GM23338 (cell line): Measurements from ENCODE around the gene UAP1. TPM values are rescaled to one million over a fixed set of nuclear protein-coding genes. Genes with fewer than 3 reads are reported as not detected.
A peak's percentile ranks its signal among the peaks of the same experiment; 100 is the strongest.
"Not testable (repeated sequence)": the region's sequence is repeated elsewhere in the genome, so short reads cannot be mapped to it uniquely, and the experiment has no call there.

Experiments used
- ATAC-seq: fragments of 200-7000 bp; cut with Tn5 transposase; 3 replicates; pipeline ENCODE4 v1.9.1; 2020
- DNase-seq: peaks from one replicate; pipeline ENCODE4 v3.0.0-alpha.2; 2015; ENCODE audit warnings: low spot score
- H2AFZ ChIP-seq: fragments of 200-600 bp; sonication (generic); 2 replicates; pipeline ENCODE4 v1.8.0; 2016; ENCODE audit warnings: antibody characterized with exemption, mild to moderate bottlenecking, moderate library complexity
- H3F3A ChIP-seq: fragments of 200-600 bp; sonication (generic); replicated peaks from 2 replicates; pipeline ENCODE4 v1.8.0; 2017; ENCODE audit warnings: antibody characterized with exemption, mixed run types, low read depth
- H3K27ac ChIP-seq: fragments of 200-600 bp; sonication (generic); 2 replicates; pipeline ENCODE4 v1.6.1; 2016; ENCODE audit warnings: low read depth
- H3K27me3 ChIP-seq: fragments of 200-600 bp; sonication (generic); 2 replicates; pipeline ENCODE4 v1.8.0; 2016; ENCODE audit warnings: mild to moderate bottlenecking, mixed run types, moderate library complexity; ENCODE audit not compliant: insufficient read depth
- H3K36me3 ChIP-seq: fragments of 200-600 bp; sonication (generic); 2 replicates; pipeline ENCODE4 v1.8.0; 2016; ENCODE audit warnings: mild to moderate bottlenecking; ENCODE audit not compliant: insufficient read depth
- H3K4me1 ChIP-seq: fragments of 200-600 bp; sonication (generic); 2 replicates; pipeline ENCODE4 v1.8.0; 2016; ENCODE audit warnings: mild to moderate bottlenecking, moderate library complexity; ENCODE audit not compliant: insufficient read depth
- H3K4me2 ChIP-seq: fragments of 200-600 bp; sonication (generic); 2 replicates; pipeline ENCODE4 v1.7.1; 2017; ENCODE audit warnings: mixed run types
- H3K4me3 ChIP-seq: fragments of 200-600 bp; sonication (generic); 2 replicates; pipeline ENCODE4 v1.6.1; 2016; ENCODE audit warnings: mixed run types
- H3K79me2 ChIP-seq: fragments of 200-600 bp; sonication (generic); replicated peaks from 2 replicates; pipeline ENCODE4 v1.8.0; 2017; ENCODE audit warnings: mild to moderate bottlenecking; ENCODE audit not compliant: insufficient read depth
- H3K9me2 ChIP-seq: fragments of 200-600 bp; sonication (generic); 2 replicates; pipeline ENCODE4 v1.8.0; 2017; ENCODE audit not compliant: insufficient read depth
- H4K20me1 ChIP-seq: fragments of 200-600 bp; sonication (generic); replicated peaks from 2 replicates; pipeline ENCODE4 v1.8.0; 2017; ENCODE audit warnings: mild to moderate bottlenecking; ENCODE audit not compliant: insufficient read depth
- H3K27ac Mint-ChIP-seq: 2 replicates; pipeline ENCODE4 v1.8.0; 2020; ENCODE audit warnings: inconsistent platforms, mild to moderate bottlenecking, moderate library complexity, mixed read lengths
- H3K27me3 Mint-ChIP-seq: 3 replicates; pipeline ENCODE4 v1.8.0; 2022; ENCODE audit warnings: low read depth, mild to moderate bottlenecking, moderate library complexity, mixed read lengths, inconsistent platforms; ENCODE audit not compliant: insufficient read depth, poor library complexity
- H3K36me3 Mint-ChIP-seq: 3 replicates; pipeline ENCODE4 v1.8.0; 2021; ENCODE audit warnings: low read depth, mild to moderate bottlenecking, inconsistent platforms, moderate library complexity, mixed read lengths
- H3K4me1 Mint-ChIP-seq: 3 replicates; pipeline ENCODE4 v1.8.0; 2020; ENCODE audit warnings: mild to moderate bottlenecking, inconsistent platforms, mixed read lengths
- H3K4me3 Mint-ChIP-seq: 3 replicates; pipeline ENCODE4 v1.8.0; 2021; ENCODE audit warnings: moderate library complexity, mild to moderate bottlenecking, inconsistent platforms, mixed read lengths
- H3K9me3 Mint-ChIP-seq: 3 replicates; pipeline ENCODE4 v1.8.0; 2020; ENCODE audit warnings: moderate library complexity, mild to moderate bottlenecking, inconsistent platforms, mixed read lengths
- CREB1 ChIP-seq: fragments of 250-450 bp; sonication (Bioruptor Pico); IDR thresholded peaks from 2 replicates; pipeline ENCODE4 v1.5.0; 2020; ENCODE audit warnings: low read depth, mild to moderate bottlenecking, moderate library complexity
- CTCF ChIP-seq, 2 experiments: fragments of 200-600 bp in 1 of 2; sonication (generic) in 1 of 2; conservative IDR thresholded peaks; 2 replicates each; pipeline versions ENCODE4 v1.5.1 to v1.6.1; 2016 to 2017; ENCODE audit warnings: antibody characterized with exemption in 2 of 2, low read depth in 2 of 2, mild to moderate bottlenecking in 2 of 2, moderate library complexity in 1 of 2
- EZH2phosphoT487 ChIP-seq: fragments of 200-600 bp; sonication (generic); IDR thresholded peaks from one replicate; pipeline ENCODE4 v1.8.1; 2018; ENCODE audit warnings: antibody characterized with exemption; ENCODE audit not compliant: unreplicated experiment
- REST ChIP-seq: IDR thresholded peaks from one replicate; pipeline ENCODE4 v1.6.1; 2018; ENCODE audit warnings: antibody characterized with exemption; ENCODE audit not compliant: unreplicated experiment
- ZNF114 ChIP-seq: fragments of 250-450 bp; sonication (Bioruptor Pico); IDR thresholded peaks from 2 replicates; pipeline ENCODE4 v1.5.0; 2020; ENCODE audit warnings: mild to moderate bottlenecking, moderate library complexity
- polyA plus RNA-seq: library from polyadenylated mRNA; unstranded; fragments of >200 nt; fragmentation: Nextera tagmentation; extraction: Ambion mirVana; gene quantifications from 2 replicates; pipeline ENCODE4 v1.2.1, GENCODE V29; 2016
- total RNA-seq: library from RNA; depleted of rRNA; stranded (reverse); fragments of >200 nt; shearing (Covaris generic); gene quantifications from 2 replicates; pipeline ENCODE4 v1.2.3, GENCODE V29; 2014

Gene UAP1
- total and polyA plus RNA-seq, 2 experiments from 2014 or later: 26.7 to 33.3 TPM

DNA sequence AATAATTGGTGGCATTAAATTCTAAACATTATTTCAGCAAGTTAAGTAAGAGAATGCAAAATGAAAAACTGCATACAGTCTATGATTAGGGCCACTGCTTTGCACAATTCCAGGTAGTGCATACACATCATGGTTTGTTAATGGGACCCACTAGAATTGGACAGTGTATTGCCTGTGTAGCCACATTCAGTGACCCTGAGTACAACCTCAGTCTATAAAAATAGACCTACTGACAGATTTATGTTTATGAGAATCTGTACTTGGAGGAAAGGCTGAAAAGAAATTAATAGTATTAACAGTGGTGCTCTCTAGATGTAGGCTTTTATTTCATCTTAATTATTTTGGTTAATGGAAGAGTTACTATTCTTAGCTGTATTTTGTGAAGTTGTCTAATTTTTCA is 18.8 kb downstream of the UAP1 start (continued):
- TF ChIP-seq CTCF (conservative IDR thresholded peaks at IDR 0.05; ENCODE audit: low read depth in 2 of 2): no peak
- no peak for TF ChIP-seq REST
- TF ChIP-seq CREB1 (CRISPR knock-in tag): no peak
- no peak for TF ChIP-seq EZH2phosphoT487
- no peak for TF ChIP-seq ZNF114 (CRISPR knock-in tag)

DNA sequence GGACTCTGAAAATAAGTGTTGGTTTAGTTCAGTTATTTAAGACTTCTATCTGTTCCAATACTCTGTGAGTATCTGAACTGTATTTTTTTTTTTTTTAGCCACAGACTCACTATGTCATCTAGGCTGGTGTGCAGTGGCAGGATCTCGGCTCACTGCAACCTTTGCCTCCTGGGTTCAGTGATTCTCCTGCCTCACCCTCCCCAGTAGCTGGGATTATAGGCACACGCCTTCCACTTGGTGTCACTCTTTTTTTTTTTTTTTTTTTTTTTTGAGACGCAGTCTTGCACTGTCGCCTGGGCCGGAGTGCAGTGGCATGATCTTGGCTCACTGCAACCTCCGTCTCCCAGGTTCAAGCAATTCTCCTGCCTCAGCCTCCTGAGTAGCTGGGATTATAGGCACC is 21.4 kb downstream of the UAP1 start:
- not testable (repeated sequence) for H3K27ac Mint-ChIP-seq, H3K4me1 Mint-ChIP-seq, H3K36me3 Mint-ChIP-seq, H3K79me2 ChIP-seq, H2AFZ ChIP-seq, H3K9me3 Mint-ChIP-seq, H3F3A ChIP-seq, H3K27me3 Mint-ChIP-seq, H4K20me1 ChIP-seq, H3K27ac ChIP-seq, H3K27me3 ChIP-seq, H3K4me3 Mint-ChIP-seq, H3K4me1 ChIP-seq, DNase-seq, ATAC-seq, H3K4me3 ChIP-seq, H3K9me2 ChIP-seq, H3K4me2 ChIP-seq, H3K36me3 ChIP-seq
- TF ChIP-seq CTCF (conservative IDR thresholded peaks at IDR 0.05; ENCODE audit: low read depth in 2 of 2): peak in 1 of 2 experiments; percentile 12; a peak in 1 of 4 replicates

DNA sequence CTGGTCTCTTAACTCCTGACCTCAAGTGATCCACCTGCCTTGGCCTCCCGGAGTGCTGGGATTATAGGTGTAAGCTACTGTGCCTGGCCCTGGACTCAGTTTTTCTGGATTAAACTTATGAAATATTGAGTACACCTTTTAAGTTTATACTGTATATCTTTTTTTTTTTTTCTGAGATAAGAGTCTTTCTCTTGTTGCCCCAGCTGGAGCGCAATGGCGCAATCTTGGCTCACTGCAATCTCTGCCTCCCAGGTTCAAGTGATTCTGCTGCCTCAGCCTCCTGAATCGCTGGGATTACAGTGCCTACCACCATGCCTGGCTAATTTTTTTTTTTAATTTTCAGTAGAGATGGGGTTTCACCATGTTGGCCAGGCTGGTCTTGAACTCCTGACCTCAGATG is 23.6 kb downstream of the UAP1 start:
- H3K36me3 ChIP-seq, H3K4me3 ChIP-seq, H3K4me3 Mint-ChIP-seq, ATAC-seq, H3K27ac ChIP-seq, H3K27ac Mint-ChIP-seq, H3K9me3 Mint-ChIP-seq, H3K4me1 ChIP-seq, H2AFZ ChIP-seq, DNase-seq, H3K27me3 ChIP-seq, H3K4me1 Mint-ChIP-seq, H3K4me2 ChIP-seq, H4K20me1 ChIP-seq, H3K9me2 ChIP-seq, H3K27me3 Mint-ChIP-seq, H3K79me2 ChIP-seq, H3F3A ChIP-seq, H3K36me3 Mint-ChIP-seq: not testable (repeated sequence)
